ENCODE data around the gene PACSIN3.

PACSIN3 gene

DNA sequence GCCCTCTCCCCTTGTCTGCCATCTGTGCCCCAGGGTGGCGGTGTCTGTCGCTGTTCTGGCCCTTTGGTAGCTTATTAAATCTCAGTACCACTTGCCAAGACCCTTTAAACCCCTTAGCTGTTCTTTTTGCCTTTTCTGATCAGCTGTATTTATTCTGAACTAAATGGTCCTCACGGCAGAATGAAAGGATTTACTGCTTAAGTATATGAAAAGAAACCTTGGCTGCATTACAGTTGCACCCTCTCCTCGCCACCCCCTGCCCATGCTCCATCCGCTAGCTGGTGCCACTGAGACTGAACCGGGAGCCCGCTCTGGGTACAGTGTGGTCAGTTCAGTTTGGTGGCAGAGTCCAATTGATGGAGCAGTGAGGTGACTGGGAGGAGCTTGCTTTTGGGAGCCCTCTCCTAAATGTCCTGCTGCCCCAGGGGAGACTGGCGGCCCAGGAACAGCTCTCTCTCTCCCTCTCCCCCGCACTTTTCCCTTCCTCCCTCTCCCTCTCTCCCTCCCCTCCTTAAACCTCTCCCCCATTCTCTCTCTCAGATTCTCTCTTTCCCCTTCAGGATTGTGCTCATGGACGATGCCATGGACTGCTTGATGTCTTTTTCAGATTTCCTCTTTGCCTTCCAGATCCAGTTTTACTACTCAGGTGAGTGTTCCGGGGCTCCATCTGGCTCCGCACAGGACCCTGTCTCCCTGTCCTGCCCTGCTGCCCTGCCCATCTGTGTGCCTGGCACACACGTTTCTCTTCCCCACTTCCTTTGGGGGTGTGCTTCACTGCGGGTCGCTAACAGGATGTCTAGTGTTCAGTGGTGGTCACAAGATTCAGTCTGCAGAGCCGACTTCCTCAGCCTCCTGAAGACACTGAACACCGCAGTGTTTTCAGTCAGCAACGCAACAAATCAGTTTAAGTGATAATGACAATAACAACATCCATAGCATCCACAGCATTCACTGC lies 31.3 kb downstream of the PACSIN3 start:
- ChIA-PET CTCF (interaction anchor here (0.5 to 0.7 kb wide), 3 partner anchors 128 to 272 kb away, joined by 3 to 4 read pairs (median 4); no protein-coding TSS in a partner anchor), POLR2A (ENCODE audit: low non-redundant PET) (interaction anchor here (0.6 to 0.7 kb wide), 3 partner anchors 8 to 371 kb away, joined by 3 to 6 read pairs (median 4); no protein-coding TSS in a partner anchor)
- TF ChIP-seq, protein P1, sequence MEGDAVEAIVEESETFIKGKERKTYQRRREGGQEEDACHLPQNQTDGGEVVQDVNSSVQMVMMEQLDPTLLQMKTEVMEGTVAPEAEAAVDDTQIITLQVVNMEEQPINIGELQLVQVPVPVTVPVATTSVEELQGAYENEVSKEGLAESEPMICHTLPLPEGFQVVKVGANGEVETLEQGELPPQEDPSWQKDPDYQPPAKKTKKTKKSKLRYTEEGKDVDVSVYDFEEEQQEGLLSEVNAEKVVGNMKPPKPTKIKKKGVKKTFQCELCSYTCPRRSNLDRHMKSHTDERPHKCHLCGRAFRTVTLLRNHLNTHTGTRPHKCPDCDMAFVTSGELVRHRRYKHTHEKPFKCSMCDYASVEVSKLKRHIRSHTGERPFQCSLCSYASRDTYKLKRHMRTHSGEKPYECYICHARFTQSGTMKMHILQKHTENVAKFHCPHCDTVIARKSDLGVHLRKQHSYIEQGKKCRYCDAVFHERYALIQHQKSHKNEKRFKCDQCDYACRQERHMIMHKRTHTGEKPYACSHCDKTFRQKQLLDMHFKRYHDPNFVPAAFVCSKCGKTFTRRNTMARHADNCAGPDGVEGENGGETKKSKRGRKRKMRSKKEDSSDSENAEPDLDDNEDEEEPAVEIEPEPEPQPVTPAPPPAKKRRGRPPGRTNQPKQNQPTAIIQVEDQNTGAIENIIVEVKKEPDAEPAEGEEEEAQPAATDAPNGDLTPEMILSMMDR (conservative IDR thresholded peaks at IDR 0.05; ENCODE audit: low read depth) = no peak
- H3K27ac ChIP-seq = no peak overlapping the region
- no peak for DNase-seq (ENCODE audit: low spot score)

DNA sequence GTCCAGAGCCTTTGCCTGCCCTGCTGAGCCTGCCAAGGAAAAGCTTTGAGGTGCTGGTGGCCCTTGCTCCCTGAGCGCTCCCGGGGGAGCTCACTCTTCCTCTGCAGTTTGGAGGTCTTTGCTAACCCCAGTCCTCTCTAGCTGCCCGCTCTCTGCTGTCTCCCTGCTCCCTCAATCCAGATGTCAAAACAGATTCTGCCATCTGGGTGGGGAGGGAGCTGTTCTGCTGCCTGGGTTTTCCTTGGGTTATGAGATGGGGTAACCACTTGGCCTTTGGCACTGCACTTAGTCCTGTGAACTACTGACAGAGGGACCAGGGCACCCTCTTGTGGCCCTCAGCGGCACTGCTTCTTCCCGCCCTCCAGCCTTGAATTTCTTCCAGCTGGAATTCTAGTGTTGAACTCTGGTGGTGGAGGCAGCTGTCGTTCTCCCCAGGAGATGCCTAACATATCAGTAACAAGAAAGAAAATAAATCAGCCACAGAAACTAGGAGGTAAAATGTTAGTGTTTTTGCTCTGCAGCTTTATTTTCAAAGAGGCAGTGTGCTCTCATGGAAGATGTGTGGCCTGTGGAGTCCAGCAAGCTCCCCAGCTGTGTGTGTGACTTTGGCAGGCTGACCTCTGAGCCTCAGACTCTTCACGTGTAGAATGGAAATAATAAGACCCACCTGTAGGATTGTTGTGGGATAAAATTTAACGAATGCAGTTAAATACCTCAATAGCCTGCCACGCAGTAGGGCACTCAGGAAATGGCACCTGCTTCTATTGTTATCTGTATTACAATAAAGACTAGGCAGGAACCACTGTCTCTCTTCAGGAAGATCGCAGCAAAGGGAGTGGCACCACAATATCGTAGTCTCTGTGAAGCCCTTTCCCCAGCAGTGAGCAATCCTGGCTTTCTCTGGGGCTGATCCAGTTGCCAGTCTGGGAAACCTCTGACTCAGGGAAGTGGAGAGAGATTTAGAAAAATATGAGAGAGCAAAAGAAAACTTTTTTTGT lies 33.0 kb downstream of the PACSIN3 start:
- peak; percentile 82 for DNase-seq (ENCODE audit: low spot score)
- TF ChIP-seq, protein P1 (conservative IDR thresholded peaks at IDR 0.05; ENCODE audit: low read depth) = peak; percentile 97
- POLR2A ChIA-PET (ENCODE audit: low non-redundant PET) = no interaction called here
- H3K27ac ChIP-seq = peak overlapping the region; percentile 17; the same call in 1 of the 2 replicates
- CTCF ChIA-PET = interaction anchor here (0.6 to 2.0 kb wide), 37 partner anchors 8 to 823 kb away, joined by 3 to 14 read pairs (median 4); partner anchors contain the start of genes CSTPP1 and LRP4

DNA sequence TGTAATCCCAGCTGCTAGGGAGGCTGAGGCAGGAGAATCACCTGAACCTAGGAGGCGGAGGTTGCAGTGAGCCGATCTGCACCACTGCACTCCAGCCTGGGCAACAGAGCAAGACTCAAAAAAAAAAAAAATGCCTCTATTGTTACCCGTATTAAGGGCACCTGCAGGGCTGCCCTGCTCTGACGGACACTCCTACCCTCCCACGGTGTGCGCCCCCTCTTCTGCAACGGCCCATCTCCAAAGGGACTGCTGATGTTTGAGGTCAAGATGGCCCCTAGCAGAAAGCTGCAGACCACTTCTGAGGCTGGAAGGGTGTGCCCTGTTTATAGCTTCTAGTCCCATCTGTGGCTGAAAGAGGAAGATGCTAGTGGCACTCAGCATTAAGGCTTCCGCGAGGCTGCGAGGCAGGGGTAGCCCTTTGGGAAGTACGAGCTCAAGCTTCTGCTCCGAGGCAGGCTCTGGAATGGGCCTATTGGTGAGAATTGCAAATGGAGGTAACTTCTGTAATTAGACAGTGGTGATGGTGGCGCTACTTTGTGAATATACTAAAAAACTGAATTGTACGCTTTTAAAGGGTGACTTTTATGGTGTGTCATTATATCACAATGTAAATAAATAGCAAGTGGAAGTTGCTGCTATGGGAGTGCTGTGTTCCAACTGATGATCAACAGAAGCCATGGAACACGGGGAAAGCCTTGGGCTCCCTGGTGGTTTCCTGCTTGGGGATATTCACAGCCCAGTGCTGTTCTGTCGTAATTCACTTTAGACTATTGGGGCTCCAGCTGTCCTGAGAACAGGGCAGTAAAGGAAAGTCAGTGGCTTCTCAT lies 33.9 kb downstream of the PACSIN3 start:
- POLR2A ChIA-PET (ENCODE audit: low non-redundant PET) = no interaction called here
- DNase-seq (ENCODE audit: low spot score) = no peak

DNA sequence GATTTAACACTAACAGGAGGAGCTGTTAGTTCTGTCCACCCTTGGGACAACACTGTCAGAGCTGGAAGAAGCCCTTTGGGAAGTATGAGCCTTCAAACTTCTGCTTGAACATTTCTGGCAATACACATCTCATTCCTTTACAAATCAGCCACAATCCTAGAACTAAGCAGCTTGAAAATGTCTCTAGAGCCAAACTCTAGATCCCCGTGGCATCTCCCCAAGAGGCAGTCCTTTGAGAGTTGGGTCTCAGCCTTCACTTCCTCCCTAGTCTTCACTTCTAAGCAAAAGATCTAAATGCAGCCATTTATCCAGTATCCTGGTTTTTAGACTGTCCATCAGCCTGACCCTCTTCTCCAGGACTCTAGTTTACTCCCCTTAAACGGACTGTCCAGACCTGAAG lies 36.5 kb downstream of the PACSIN3 start:
- CTCF ChIA-PET = interaction anchor here (0.7 kb wide), 1 partner anchor 10 kb away, joined by 3 read pairs; no protein-coding TSS in a partner anchor
- POLR2A ChIA-PET (ENCODE audit: low non-redundant PET) = no interaction called here
- DNase-seq (ENCODE audit: low spot score) = no peak
- TF ChIP-seq, protein P1 (conservative IDR thresholded peaks at IDR 0.05; ENCODE audit: low read depth) = no peak
- H3K27ac ChIP-seq = no peak overlapping the region

More for the DNA sequence above, 33.9 kb downstream of the PACSIN3 start:
- CTCF ChIA-PET = interaction anchor here (0.6 to 2.0 kb wide), 29 partner anchors 8 to 822 kb away, joined by 3 to 14 read pairs (median 5); partner anchors contain the start of gene CSTPP1
- TF ChIP-seq, protein P1 (conservative IDR thresholded peaks at IDR 0.05; ENCODE audit: low read depth) = no peak
- peak overlapping the region; percentile 17; the same call in 1 of the 2 replicates for H3K27ac ChIP-seq

DNA sequence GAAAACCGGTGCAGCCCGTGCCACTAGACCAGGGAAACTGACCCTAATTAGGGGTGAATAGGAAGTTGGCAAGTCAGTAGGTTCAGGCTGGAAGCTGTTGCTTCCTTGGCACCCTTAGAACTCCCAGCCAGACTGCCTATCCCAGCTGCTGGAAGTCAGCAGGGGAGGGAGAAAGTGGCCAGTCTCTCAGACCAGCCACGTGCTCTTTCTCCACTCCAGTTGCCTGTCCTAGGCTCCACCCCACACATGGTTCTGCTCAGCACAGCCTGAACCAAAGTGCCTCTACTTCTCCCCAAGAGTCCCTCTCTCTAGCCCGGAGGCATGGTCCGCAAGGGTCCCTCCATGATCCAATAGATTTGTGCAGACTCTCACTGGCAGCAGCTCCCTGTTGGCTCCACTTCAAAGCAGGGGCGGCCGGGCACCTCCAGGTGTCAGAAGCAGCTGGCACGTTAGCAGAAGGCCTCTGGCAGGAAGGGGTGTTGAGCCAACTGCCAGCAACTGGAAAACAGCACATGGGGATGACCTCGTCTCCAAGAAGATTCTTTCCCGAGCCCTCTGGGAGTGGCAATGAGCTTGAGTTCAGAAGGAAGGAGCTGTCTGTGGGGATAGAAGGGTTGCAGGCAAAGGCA lies 37.2 kb downstream of the PACSIN3 start:
- POLR2A ChIA-PET (ENCODE audit: low non-redundant PET) = no interaction called here

More for the DNA sequence above, 37.2 kb downstream of the PACSIN3 start:
- CTCF ChIA-PET = no interaction called here
- TF ChIP-seq, protein P1 (conservative IDR thresholded peaks at IDR 0.05; ENCODE audit: low read depth) = no peak
- 0 out of 2 replicates have a peak overlapping the region, but pooled peaks have one; percentile 13 for H3K27ac ChIP-seq
- no peak for DNase-seq (ENCODE audit: low spot score)
